Measurements from ENCODE around the gene CAGE1.

Gene CAGE1

GRCh38 chr6:7311917-7312615, 77.5 kb downstream of the CAGE1 start:
- peak in 1 of 2 donors; percentile 27 for DNase-seq (ENCODE audit: low read depth in 2 of 2)

GRCh38 chr6:7311176-7311575, 78.4 kb downstream of the CAGE1 start:
- no peak for DNase-seq (ENCODE audit: low read depth in 2 of 2)

DNA sequence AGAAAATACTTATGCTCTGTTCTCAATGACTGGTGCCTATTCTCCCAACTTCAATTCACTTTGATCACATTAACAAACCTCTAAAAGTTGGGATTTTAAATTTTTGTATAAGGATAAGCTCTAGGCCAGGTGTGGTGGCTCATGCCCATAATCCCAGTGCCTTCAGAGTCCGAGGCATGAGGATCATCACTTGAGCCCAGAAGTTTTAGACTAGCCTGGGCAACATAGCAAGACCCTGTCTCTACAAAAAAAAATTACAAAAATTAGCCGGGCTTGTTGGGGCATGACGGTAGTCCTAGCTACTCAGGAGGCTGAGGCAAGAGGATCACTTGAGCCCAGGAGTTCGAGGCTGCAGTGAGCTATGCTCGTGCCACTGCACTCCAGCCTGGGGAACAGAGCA, 80.5 kb downstream of the CAGE1 start:
- DNase-seq (ENCODE audit: low read depth in 2 of 2): no peak

- no peak for DNase-seq (ENCODE audit: low read depth in 2 of 2)
These were observed 82.0 kb downstream of the CAGE1 start for GRCh38 chr6:7307533-7307932.

- no peak for DNase-seq (ENCODE audit: low read depth in 2 of 2)
These were observed 84.7 kb downstream of the CAGE1 start for GRCh38 chr6:7304821-7305220.

GRCh38 chr6:7301702-7302101, 87.8 kb downstream of the CAGE1 start:
- DNase-seq (ENCODE audit: low read depth in 2 of 2): no peak

DNA sequence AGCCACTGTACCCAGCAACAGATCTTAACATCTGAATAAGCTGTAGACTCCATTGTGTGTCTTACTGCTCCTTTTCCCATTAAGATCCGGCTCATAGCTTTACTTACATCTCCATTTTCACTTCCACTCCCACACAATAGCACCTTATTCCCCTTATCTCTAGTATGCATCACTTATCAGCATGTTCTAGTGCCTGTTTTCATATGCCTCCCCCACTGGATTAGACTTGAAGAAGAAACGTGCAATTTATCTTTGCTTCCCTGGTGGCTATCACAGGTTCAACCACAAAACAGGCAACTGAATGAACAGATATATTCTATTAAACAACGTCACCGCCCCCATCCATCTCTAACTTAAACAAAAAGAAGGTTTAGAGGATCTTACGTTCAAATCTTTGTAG, 88.6 kb downstream of the CAGE1 start:
- DNase-seq (ENCODE audit: low read depth in 2 of 2): no peak

- DNase-seq (ENCODE audit: low read depth in 2 of 2): no peak
These were observed 91.4 kb downstream of the CAGE1 start for GRCh38 chr6:7298113-7298512.

GRCh38 chr6:7296602-7297001, 92.9 kb downstream of the CAGE1 start:
- DNase-seq (ENCODE audit: low read depth in 2 of 2): no peak

- no peak for DNase-seq (ENCODE audit: low read depth in 2 of 2)
These were observed 93.6 kb downstream of the CAGE1 start for GRCh38 chr6:7295916-7296315.

GRCh38 chr6:7292596-7293255, 96.8 kb downstream of the CAGE1 start:
- DNase-seq (ENCODE audit: low read depth in 2 of 2): no peak

DNA sequence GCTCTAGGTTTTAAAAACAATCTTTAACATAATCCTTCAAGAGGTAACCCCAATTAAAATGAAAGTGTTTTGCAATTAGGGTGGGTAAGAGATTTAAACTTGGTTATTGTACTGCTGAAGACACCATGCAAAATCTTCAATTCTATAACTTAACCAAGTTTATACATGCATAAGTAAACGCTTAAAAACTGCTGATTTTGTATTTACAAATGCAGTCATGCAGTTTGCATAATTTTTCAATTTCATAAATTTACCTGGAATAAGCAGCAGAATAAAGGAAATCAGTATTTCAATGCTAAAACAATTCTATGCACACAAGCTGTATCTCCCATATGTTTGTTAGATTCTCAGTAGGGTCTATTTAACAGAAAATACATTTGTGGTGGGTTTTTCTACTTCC, 99.5 kb downstream of the CAGE1 start:
- no peak for DNase-seq (ENCODE audit: low read depth in 2 of 2)

DNA sequence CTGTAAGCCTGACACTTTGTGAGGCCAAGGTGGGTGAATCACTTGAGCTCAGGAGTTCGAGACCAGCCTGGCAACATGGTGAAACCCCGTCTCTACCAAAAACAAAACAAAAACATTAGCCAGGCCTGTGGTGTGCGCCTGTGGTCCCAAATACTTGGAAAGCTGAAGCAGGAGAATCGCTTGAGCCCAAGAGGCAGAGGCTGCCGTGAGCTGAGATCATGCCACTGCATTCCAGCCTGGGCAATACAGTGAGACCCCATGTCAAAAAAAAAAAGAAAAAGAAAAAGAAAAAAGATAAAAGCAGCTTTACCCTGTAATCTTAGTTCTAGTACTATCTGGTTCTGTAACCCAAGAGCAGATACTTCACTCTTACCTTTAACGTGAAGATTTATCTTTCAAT, 104.1 kb downstream of the CAGE1 start:
- no peak for DNase-seq (ENCODE audit: low read depth in 2 of 2)

GRCh38 chr6:7283676-7284075, 105.9 kb downstream of the CAGE1 start:
- no peak for DNase-seq (ENCODE audit: low read depth in 2 of 2)

GRCh38 chr6:7282097-7282906, 107.2 kb downstream of the CAGE1 start:
- no peak for DNase-seq (ENCODE audit: low read depth in 2 of 2)

Data from stimulated activated CD4-positive, alpha-beta T cell treated with anti-CD3 and anti-CD28 coated beads, Interleukin-4, amount 100 ng/mL, for 48 hours (primary cell).